Measurements from ENCODE around the gene KRTAP10-6. TPM values are rescaled to one million over a fixed set of nuclear protein-coding genes. Genes with fewer than 3 reads are reported as not detected.
"Not testable (repeated sequence)": the region's sequence is repeated elsewhere in the genome, so short reads cannot be mapped to it uniquely, and the experiment has no call there.

KRTAP10-6 gene
- total and polyA plus RNA-seq, 2 experiments from 2014 or later: not detected

GRCh38 chr21:44564099-44564498, 28.2 kb downstream of the KRTAP10-6 start:
- Histone ChIP-seq H3K9me3 (ENCODE audit: low read depth) (no peaks in the 10 kb centered on the region), H3K36me3 (replicated peaks; ENCODE audit: insufficient read depth, low read depth) (no peaks in the 10 kb centered on the region), H3K4me1 (ENCODE audit: insufficient read depth) (no peaks in the 10 kb centered on the region), H2AFZ (no peak overlapping the region), H3K4me2 (no peak overlapping the region), H3K4me3 (no peak overlapping the region), H3K9me2 (replicated peaks; ENCODE audit: insufficient read depth) (no peaks in the 10 kb centered on the region), H3K79me2 (no peaks in the 10 kb centered on the region), H3K27ac (no peak overlapping the region), H4K20me1 (ENCODE audit: insufficient read depth, poor library complexity, severe bottlenecking) (no peaks in the 10 kb centered on the region), H3K27me3 (no peaks in the 10 kb centered on the region)
- WGBS (ENCODE audit: low lambda C conversion rate, missing lambda C conversion rate): 94% methylated on average over 1 of the region's 1 CpG
- TF ChIP-seq CTCF (IDR thresholded peaks at IDR 0.05; ENCODE audit: poor library complexity) (no peak), EZH2 (IDR thresholded peaks at IDR 0.05; ENCODE audit: borderline replicate concordance) (no peak), EZH2phosphoT487 (IDR thresholded peaks at IDR 0.05; ENCODE audit: low read depth, severe bottlenecking, unreplicated experiment) (no peak)
- DNase-seq (ENCODE audit: low spot score): no peak

GRCh38 chr21:44558695-44559094, 33.6 kb downstream of the KRTAP10-6 start, which contains the start of gene KRTAP10-3:
TSS of gene KRTAP10-3 (minus strand) at chr21:44558795. CDS start at chr21:44558715, 80 bp downstream.
- no peaks in the 10 kb centered on the region for H3K79me2 ChIP-seq
- no peak within 1 kb of the TSS for H2AFZ ChIP-seq
- H3K4me1 ChIP-seq (ENCODE audit: insufficient read depth): no peaks in the 10 kb centered on the region
- DNase-seq (ENCODE audit: low spot score): no peak
- no peaks in the 10 kb centered on the region for H3K36me3 ChIP-seq (replicated peaks; ENCODE audit: insufficient read depth, low read depth)
- TF ChIP-seq EZH2 (IDR thresholded peaks at IDR 0.05; ENCODE audit: borderline replicate concordance) (no peak), EZH2phosphoT487 (IDR thresholded peaks at IDR 0.05; ENCODE audit: low read depth, severe bottlenecking, unreplicated experiment) (no peak), CTCF (IDR thresholded peaks at IDR 0.05; ENCODE audit: poor library complexity) (no peak)
- no peaks in the 10 kb centered on the region for H3K9me3 ChIP-seq (ENCODE audit: low read depth)
- H3K4me2 ChIP-seq: no peak within 1 kb of the TSS
- H3K27me3 ChIP-seq: no peaks in the 10 kb centered on the region
- H3K4me3 ChIP-seq: no peak within 1 kb of the TSS
- H3K9me2 ChIP-seq (replicated peaks; ENCODE audit: insufficient read depth): no peaks in the 10 kb centered on the region
- no peak within 1 kb of the TSS for H3K27ac ChIP-seq
- H4K20me1 ChIP-seq (ENCODE audit: insufficient read depth, poor library complexity, severe bottlenecking): no peaks in the 10 kb centered on the region
- 77% methylated on average over 5 of the region's 5 CpGs for WGBS (ENCODE audit: low lambda C conversion rate, missing lambda C conversion rate)

- H3K4me1 ChIP-seq (ENCODE audit: insufficient read depth); DNase-seq (ENCODE audit: low spot score): not testable (repeated sequence)
Observed at GRCh38 chr21:44558329-44558675, 34.0 kb downstream of the KRTAP10-6 start.

GRCh38 chr21:44557491-44558328, 34.6 kb downstream of the KRTAP10-6 start:
- no peak overlapping the region for H2AFZ ChIP-seq
- no peaks in the 10 kb centered on the region for H4K20me1 ChIP-seq (ENCODE audit: insufficient read depth, poor library complexity, severe bottlenecking)
- WGBS (ENCODE audit: low lambda C conversion rate, missing lambda C conversion rate): 80% methylated on average over 28 of the region's 30 CpGs
- H3K27me3 ChIP-seq: no peaks in the 10 kb centered on the region
- no peaks in the 10 kb centered on the region for H3K36me3 ChIP-seq (replicated peaks; ENCODE audit: insufficient read depth, low read depth)
- no peak overlapping the region for H3K27ac ChIP-seq
- H3K9me3 ChIP-seq (ENCODE audit: low read depth): no peaks in the 10 kb centered on the region
- H3K4me1 ChIP-seq (ENCODE audit: insufficient read depth): no peaks in the 10 kb centered on the region
- H3K4me3 ChIP-seq: no peak overlapping the region
- no peak for TF ChIP-seq EZH2phosphoT487 (IDR thresholded peaks at IDR 0.05; ENCODE audit: low read depth, severe bottlenecking, unreplicated experiment)
- TF ChIP-seq EZH2 (IDR thresholded peaks at IDR 0.05; ENCODE audit: borderline replicate concordance): no peak
- no peak for TF ChIP-seq CTCF (IDR thresholded peaks at IDR 0.05; ENCODE audit: poor library complexity)
- H3K79me2 ChIP-seq: no peaks in the 10 kb centered on the region
- no peak for DNase-seq (ENCODE audit: low spot score)
- no peak overlapping the region for H3K4me2 ChIP-seq
- no peaks in the 10 kb centered on the region for H3K9me2 ChIP-seq (replicated peaks; ENCODE audit: insufficient read depth)

More at GRCh38 chr21:44558329-44558675, 34.0 kb downstream of the KRTAP10-6 start:
- 80% methylated on average over 9 of the region's 10 CpGs for WGBS (ENCODE audit: low lambda C conversion rate, missing lambda C conversion rate)
- not testable (repeated sequence) for H3K27ac ChIP-seq; H2AFZ ChIP-seq; H4K20me1 ChIP-seq (ENCODE audit: insufficient read depth, poor library complexity, severe bottlenecking); H3K9me3 ChIP-seq (ENCODE audit: low read depth); H3K27me3 ChIP-seq; H3K4me3 ChIP-seq; H3K9me2 ChIP-seq (replicated peaks; ENCODE audit: insufficient read depth); H3K79me2 ChIP-seq; H3K36me3 ChIP-seq (replicated peaks; ENCODE audit: insufficient read depth, low read depth); H3K4me2 ChIP-seq
